HepG2 (cell line): ENCODE results near the gene KLHDC4. TPM values are rescaled to one million over a fixed set of nuclear protein-coding genes. Genes with fewer than 3 reads are reported as not detected.

ENCODE experiments used
- FOXO1 ChIP-seq: sonication (generic); formaldehyde crosslinking; IDR thresholded peaks from 2 replicates; pipeline ENCODE4 v1.4.0; 2020; ENCODE audit warnings: missing genetic modification reagents
- FOXP4 ChIP-seq: sonication (generic); formaldehyde crosslinking; IDR thresholded peaks from 2 replicates; pipeline ENCODE4 v1.4.0; 2020; ENCODE audit warnings: missing genetic modification reagents
- GATAD2A ChIP-seq: IDR thresholded peaks from 2 replicates; pipeline ENCODE4 v1.6.1; 2016
- LRRFIP1 ChIP-seq: sonication (generic); formaldehyde crosslinking; conservative IDR thresholded peaks from 2 replicates; pipeline ENCODE4 v1.4.0; 2020; ENCODE audit warnings: missing genetic modification reagents
- NBN ChIP-seq: fragments of 450-650 bp; conservative IDR thresholded peaks from 2 replicates; pipeline ENCODE4 v1.6.1; 2017
- PRMT3 ChIP-seq: sonication (generic); formaldehyde crosslinking; IDR thresholded peaks from 2 replicates; pipeline ENCODE4 v1.8.1; 2022; ENCODE audit warnings: low read depth, mild to moderate bottlenecking, moderate library complexity, missing genetic modification reagents, borderline replicate concordance
- SOX13 ChIP-seq, 3 experiments: fragments of 450-650 bp in 1 of 3; sonication (generic) in 1 of 3; formaldehyde crosslinking in 1 of 3; IDR thresholded peaks in 2 of 3; conservative IDR thresholded peaks in 1 of 3; 2 replicates each; pipeline versions ENCODE4 v1.5.0 to v1.6.1; 2016 to 2020; ENCODE audit warnings: antibody characterized with exemption in 1 of 3, mild to moderate bottlenecking in 1 of 3, missing compliant biosample characterization in 1 of 3, missing genetic modification reagents in 1 of 3, moderate library complexity in 1 of 3
- STAG1 ChIP-seq: sonication (generic); formaldehyde crosslinking; IDR thresholded peaks from 2 replicates; pipeline ENCODE4 v1.4.0; 2020; ENCODE audit warnings: missing genetic modification reagents
- TGIF2 ChIP-seq: IDR thresholded peaks from 2 replicates; pipeline ENCODE4 v1.6.1; 2016; ENCODE audit warnings: control low read depth, missing compliant biosample characterization
- YEATS2 ChIP-seq: sonication (generic); formaldehyde crosslinking; IDR thresholded peaks from 2 replicates; pipeline ENCODE4 v1.4.0; 2020; ENCODE audit warnings: missing genetic modification reagents, borderline replicate concordance
- ZBTB7A ChIP-seq: sonication (generic); formaldehyde crosslinking; IDR thresholded peaks from 2 replicates; pipeline ENCODE4 v1.8.0; 2022; ENCODE audit warnings: mild to moderate bottlenecking, missing genetic modification reagents
- ZNF264 ChIP-seq: sonication (generic); formaldehyde crosslinking; IDR thresholded peaks from 2 replicates; pipeline ENCODE4 v1.4.0; 2020; ENCODE audit warnings: missing genetic modification reagents
- ZNF292 ChIP-seq: sonication (generic); formaldehyde crosslinking; IDR thresholded peaks from 2 replicates; pipeline ENCODE4 v1.8.1; 2022; ENCODE audit warnings: mild to moderate bottlenecking, low read depth, missing genetic modification reagents, borderline replicate concordance
- ZNF547 ChIP-seq: sonication (generic); formaldehyde crosslinking; IDR thresholded peaks from 2 replicates; pipeline ENCODE4 v1.5.1; 2020; ENCODE audit warnings: mild to moderate bottlenecking, missing genetic modification reagents
- ZNF674 ChIP-seq: sonication (generic); formaldehyde crosslinking; IDR thresholded peaks from 2 replicates; pipeline ENCODE4 v1.5.0; 2020; ENCODE audit warnings: low read depth, mild to moderate bottlenecking, missing genetic modification reagents
- ZNF704 ChIP-seq: sonication (generic); formaldehyde crosslinking; IDR thresholded peaks from 2 replicates; pipeline ENCODE4 v1.8.1; 2023; ENCODE audit warnings: mild to moderate bottlenecking, inconsistent platforms, moderate library complexity, missing genetic modification reagents, borderline replicate concordance
- ZNF790 ChIP-seq: sonication (generic); formaldehyde crosslinking; IDR thresholded peaks from 2 replicates; pipeline ENCODE4 v1.8.0; 2022; ENCODE audit warnings: missing genetic modification reagents, mild to moderate bottlenecking, borderline replicate concordance
- ZSCAN21 ChIP-seq: sonication (generic); formaldehyde crosslinking; IDR thresholded peaks from 2 replicates; pipeline ENCODE4 v1.8.0; 2022; ENCODE audit warnings: mild to moderate bottlenecking, missing genetic modification reagents, moderate library complexity, borderline replicate concordance
- polyA plus RNA-seq, 8 experiments: library from polyadenylated mRNA; depleted of rRNA in 3 of 8; stranded (reverse) in 7 of 8; unstranded in 1 of 8; fragments of >200 nt; fragmentation: Illumina TruSeq in 4 of 8; extraction: Trizol in 4 of 8; gene quantifications; 2 replicates each; pipeline versions ENCODE4 v1.2.1 to v1.2.3, GENCODE V29; 2011 to 2016; ENCODE audit warnings: low read depth in 4 of 8, missing spikeins in 1 of 8, mixed read lengths in 1 of 8; ENCODE audit not compliant: insufficient read depth in 1 of 8
- total RNA-seq, 5 experiments: library from RNA; depleted of rRNA; stranded (reverse); fragments of >200 nt; fragmentation: Illumina TruSeq; extraction: Trizol; gene quantifications; 2 replicates each; pipeline ENCODE4 v1.2.3, GENCODE V29; 2016; ENCODE audit warnings: low read depth in 1 of 5
- TF ChIP-seq, protein P1 (sequence below): sonication (generic); formaldehyde crosslinking; IDR thresholded peaks from 2 replicates; pipeline ENCODE4 v1.8.0; 2022; ENCODE audit warnings: mild to moderate bottlenecking, missing genetic modification reagents, moderate library complexity
- TF ChIP-seq, protein P2 (sequence below): sonication (generic); formaldehyde crosslinking; IDR thresholded peaks from 2 replicates; pipeline ENCODE4 v1.5.0; 2020; ENCODE audit warnings: mild to moderate bottlenecking, missing genetic modification reagents, borderline replicate concordance

KLHDC4 gene
- total and polyA plus RNA-seq, 2 of the 13 experiments (the other 11 are each of a cell fraction or from before 2014, with no cell fraction given): 18.7 to 31.8 TPM

DNA sequence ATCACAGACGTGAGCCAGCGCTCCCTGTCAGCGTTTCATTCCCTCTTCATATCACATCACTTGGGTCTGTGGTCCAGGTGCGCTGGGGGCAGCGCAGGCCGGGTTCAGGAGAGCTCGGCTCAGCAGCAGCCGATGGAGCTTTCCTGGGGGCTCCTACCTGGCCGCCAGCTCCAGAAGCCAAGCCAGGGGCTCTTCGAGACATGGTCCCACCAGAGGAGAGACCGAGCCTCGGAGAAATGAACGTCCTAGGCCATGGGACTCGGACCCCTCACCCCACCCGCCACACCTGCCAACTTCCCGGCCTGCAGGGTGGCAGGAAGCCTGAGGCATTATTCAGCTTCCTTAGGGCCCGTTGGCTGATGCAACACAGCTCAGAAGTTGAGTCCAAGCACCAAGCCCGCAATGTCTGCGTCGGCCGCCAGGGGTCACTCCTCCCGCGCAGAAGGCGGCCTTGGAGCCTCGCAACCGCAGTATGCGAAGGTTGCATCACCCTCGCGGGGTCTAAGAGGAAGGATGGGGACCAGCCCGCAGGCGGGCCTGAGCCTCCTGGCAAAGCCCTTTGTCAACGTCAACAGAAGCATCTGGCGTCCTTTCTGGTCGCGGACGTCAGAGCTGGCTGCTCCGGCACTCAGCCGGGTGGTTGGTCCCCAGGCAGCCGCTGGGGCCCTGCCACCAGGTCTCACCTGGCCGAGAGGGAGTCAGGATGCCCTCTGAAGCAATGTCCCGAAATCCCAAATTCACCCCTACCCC is 13.2 kb upstream of the KLHDC4 start (continued):
- TF ChIP-seq LRRFIP1 (CRISPR knock-in tag) (peak; percentile 71; the same call in 1 of the 2 replicates), ZNF264 (CRISPR knock-in tag) (no peak; the same call in 1 of the 2 replicates), NBN (no peak), ZNF292 (CRISPR knock-in tag) (peak; percentile 71; the same call in 1 of the 2 replicates), FOXO1 (CRISPR knock-in tag) (peak; percentile 89; the same call in 1 of the 2 replicates), ZSCAN21 (CRISPR knock-in tag) (peak; percentile 81; the same call in 1 of the 2 replicates), SOX13 (IDR thresholded peaks at IDR 0.05) (0 out of 2 replicates have a peak, but pooled peaks have one; percentile 32), SOX13 (CRISPR knock-in tag; conservative IDR thresholded peaks at IDR 0.05 in 1 of 2, IDR thresholded peaks at IDR 0.05 in 1 of 2) (peak in 1 of 2 experiments; percentile 91; a peak in 2 of 4 replicates), ZNF704 (peak; percentile 47; the same call in 1 of the 2 replicates), ZNF674 (CRISPR knock-in tag) (no peak), GATAD2A (CRISPR knock-in tag) (peak; percentile 99), ZBTB7A (peak; percentile 95), ZNF547 (CRISPR knock-in tag) (peak; percentile 94), TGIF2 (peak; percentile 94), YEATS2 (CRISPR knock-in tag) (peak; percentile 90), STAG1 (CRISPR knock-in tag) (peak; percentile 100), PRMT3 (CRISPR knock-in tag) (no peak), ZNF790 (CRISPR knock-in tag) (peak; percentile 73), FOXP4 (CRISPR knock-in tag) (peak; percentile 76)
- TF ChIP-seq, protein P1, sequence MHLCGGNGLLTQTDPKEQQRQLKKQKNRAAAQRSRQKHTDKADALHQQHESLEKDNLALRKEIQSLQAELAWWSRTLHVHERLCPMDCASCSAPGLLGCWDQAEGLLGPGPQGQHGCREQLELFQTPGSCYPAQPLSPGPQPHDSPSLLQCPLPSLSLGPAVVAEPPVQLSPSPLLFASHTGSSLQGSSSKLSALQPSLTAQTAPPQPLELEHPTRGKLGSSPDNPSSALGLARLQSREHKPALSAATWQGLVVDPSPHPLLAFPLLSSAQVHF (CRISPR knock-in tag): no peak
- TF ChIP-seq, protein P2, sequence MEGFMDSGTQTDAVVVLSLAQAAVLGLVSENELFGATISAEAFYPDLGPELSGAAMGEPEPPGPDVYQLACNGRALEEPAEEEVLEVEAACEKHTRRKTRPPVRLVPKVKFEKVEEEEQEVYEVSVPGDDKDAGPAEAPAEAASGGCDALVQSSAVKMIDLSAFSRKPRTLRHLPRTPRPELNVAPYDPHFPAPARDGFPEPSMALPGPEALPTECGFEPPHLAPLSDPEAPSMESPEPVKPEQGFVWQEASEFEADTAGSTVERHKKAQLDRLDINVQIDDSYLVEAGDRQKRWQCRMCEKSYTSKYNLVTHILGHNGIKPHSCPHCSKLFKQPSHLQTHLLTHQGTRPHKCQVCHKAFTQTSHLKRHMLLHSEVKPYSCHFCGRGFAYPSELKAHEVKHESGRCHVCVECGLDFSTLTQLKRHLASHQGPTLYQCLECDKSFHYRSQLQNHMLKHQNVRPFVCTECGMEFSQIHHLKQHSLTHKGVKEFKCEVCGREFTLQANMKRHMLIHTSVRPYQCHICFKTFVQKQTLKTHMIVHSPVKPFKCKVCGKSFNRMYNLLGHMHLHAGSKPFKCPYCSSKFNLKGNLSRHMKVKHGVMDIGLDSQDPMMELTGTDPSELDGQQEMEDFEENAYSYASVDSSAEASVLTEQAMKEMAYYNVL (CRISPR knock-in tag): peak; percentile 66; the same call in 1 of the 2 replicates
